SH-SY5Y (cell line): Measurements from ENCODE around the gene NEK10.

Experiments
- GATA2 ChIP-seq: IDR thresholded peaks from 2 replicates; pipeline ENCODE4 v1.6.1; 2011; ENCODE audit warnings: mild to moderate bottlenecking, low read depth, low read length
- GATA3 ChIP-seq: IDR thresholded peaks from 2 replicates; pipeline ENCODE4 v1.6.1; 2011; ENCODE audit warnings: low read depth, mild to moderate bottlenecking, low read length, moderate library complexity

DNA sequence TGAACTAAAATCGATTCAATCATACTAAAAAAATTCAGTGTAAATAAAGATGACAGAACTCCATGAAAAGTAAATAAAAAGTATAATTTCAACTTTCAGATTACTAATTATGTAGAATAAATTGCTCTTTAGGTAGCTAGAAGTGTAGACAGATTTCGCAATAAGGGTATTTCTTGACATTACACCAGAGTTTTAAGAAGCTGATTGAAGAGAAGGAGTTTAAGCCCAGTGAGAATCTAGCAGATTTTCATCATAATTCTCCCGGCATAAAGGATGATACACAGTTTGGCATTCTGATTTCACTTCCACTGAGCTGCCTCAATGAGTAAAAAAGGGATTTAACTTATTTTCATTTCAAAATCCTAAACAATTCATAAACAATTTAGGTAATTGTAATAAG is 259.2 kb downstream of the NEK10 start:
- TF ChIP-seq GATA2 (no peak), GATA3 (no peak)
